RWPE1 (cell line): ENCODE results near the gene KIRREL3.

Experiments
- CTCF ChIA-PET: fragments of 350-600 bp; sonication (Branson Sonifier 250); formaldehyde crosslinking; extraction: SDS; loops from one replicate; lab custom pipeline; 2021; lab: Yijun Ruan, JAX
- POLR2A ChIA-PET: fragments of 400-600 bp; formaldehyde crosslinking; extraction: SDS; loops from one replicate; lab custom pipeline; 2020; ENCODE audit warnings: antibody characterized with exemption; ENCODE audit not compliant: low non-redundant PET; lab: Yijun Ruan, JAX
- DNase-seq: peaks from one replicate; pipeline ENCODE4 v3.0.0; 2012; ENCODE audit warnings: low spot score
- H3K27ac ChIP-seq: fragments of 450-650 bp; 2 replicates; pipeline ENCODE4 v1.5.1; 2017
- TF ChIP-seq, protein P1 (sequence below): fragments of 450-650 bp; conservative IDR thresholded peaks from 2 replicates; pipeline ENCODE4 v1.5.1; 2017; ENCODE audit warnings: low read depth, mild to moderate bottlenecking

The KIRREL3 gene

DNA sequence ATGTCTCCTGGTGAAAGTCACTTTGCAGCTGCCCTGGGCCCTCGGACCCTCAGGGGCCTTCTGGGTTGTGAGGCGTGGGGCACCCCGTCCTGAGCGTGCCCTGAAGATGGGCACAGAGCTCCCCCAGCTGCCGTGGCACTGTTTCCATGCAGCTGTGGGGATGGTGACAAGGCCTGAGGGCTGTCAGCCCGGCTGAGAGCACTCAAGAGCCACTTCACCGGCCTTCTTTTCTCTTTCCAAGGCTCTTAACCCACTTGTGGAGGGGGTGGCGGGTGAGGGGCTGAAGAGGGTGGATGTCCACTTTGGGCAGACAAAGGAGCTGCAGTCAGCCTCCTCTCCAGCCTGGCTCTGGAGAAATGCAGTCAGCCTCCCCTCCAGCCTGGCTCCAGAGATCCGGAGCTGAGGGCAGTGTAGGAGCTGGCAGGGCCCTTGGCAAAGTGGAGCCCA, 405.6 kb downstream of the KIRREL3 start:
- CTCF ChIA-PET = no interaction called here

DNA sequence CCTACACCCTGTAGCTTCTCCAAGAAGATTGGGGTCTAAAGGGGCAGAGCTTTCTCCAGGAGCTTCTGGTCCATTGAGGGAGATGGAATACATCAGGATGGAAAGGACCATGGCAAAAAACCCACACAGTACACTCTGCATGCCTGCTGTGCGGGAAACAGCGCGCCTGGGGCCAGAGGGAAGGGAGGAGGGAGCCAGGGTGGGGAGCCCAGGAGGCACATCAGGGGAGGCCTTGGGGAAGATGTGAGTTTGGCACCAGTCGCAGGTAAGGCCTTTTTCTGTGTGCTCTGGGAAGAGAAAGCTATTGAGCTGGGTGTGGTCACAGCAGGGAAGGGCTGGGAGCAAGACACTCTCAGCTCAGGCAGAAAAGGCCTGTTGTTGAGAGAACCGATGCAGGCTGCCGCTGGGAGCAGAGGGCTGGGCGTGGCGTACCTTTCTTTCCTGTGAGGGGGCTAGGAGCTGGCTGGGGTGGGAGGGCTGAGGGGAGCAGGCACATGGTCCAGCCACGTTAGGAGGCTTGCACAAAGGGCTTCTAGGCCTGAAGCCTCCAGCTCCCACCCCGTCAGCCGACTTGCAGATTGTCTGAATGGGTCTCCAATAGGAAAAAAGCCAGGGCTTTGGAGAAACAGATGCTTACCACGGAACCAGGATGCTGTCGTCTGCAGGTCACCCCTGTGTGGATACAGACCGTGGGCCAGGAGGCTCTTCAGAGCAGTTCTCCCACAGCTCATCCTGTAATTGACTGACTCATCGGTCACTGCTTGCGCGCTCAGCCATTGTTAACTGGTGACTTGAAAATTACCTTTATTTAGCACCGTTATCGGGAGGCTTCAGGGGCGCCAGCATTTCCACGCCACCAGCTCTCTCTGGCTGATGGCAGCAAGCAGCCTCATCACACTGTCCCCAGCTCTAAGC, 407.8 kb downstream of the KIRREL3 start:
- CTCF ChIA-PET = no interaction called here
- TF ChIP-seq, protein P1, sequence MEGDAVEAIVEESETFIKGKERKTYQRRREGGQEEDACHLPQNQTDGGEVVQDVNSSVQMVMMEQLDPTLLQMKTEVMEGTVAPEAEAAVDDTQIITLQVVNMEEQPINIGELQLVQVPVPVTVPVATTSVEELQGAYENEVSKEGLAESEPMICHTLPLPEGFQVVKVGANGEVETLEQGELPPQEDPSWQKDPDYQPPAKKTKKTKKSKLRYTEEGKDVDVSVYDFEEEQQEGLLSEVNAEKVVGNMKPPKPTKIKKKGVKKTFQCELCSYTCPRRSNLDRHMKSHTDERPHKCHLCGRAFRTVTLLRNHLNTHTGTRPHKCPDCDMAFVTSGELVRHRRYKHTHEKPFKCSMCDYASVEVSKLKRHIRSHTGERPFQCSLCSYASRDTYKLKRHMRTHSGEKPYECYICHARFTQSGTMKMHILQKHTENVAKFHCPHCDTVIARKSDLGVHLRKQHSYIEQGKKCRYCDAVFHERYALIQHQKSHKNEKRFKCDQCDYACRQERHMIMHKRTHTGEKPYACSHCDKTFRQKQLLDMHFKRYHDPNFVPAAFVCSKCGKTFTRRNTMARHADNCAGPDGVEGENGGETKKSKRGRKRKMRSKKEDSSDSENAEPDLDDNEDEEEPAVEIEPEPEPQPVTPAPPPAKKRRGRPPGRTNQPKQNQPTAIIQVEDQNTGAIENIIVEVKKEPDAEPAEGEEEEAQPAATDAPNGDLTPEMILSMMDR = no peak
- POLR2A ChIA-PET = no interaction called here
- no peak for DNase-seq
- H3K27ac ChIP-seq = no peak overlapping the region

More for the DNA sequence above, 405.6 kb downstream of the KIRREL3 start:
- DNase-seq = no peak
- H3K27ac ChIP-seq = no peak overlapping the region
- POLR2A ChIA-PET = interaction anchor here (0.6 kb wide), 2 partner anchors 248 to 1753 kb away, joined by 3 read pairs; no protein-coding TSS in a partner anchor
- TF ChIP-seq, protein P1 = no peak

DNA sequence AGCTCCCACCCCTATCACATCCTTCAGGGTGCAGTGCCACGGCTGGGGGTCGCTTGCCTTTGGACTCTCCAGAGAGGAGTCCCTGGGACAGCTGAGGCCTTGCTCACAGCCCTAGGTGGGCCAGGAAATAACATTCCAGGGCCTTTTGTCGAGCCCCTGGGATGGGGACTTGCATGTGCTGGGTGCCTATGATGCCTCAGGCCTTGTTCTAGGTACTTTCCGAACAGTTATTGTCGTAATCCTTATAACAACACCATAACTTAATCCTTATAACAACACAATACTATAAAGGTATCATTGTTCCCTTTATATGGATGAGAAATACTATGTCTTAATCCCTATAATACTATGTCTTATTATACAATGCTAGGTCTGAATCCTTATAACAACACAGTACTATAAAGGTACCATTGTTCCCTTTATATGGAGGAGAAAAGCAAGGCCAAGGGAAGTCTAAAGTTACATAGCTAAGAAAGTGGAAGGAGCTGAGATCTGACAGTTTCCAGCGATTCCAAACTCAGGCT, 408.5 kb downstream of the KIRREL3 start:
- CTCF ChIA-PET = no interaction called here
- no peak overlapping the region for H3K27ac ChIP-seq
- POLR2A ChIA-PET = interaction anchor here (0.5 kb wide), 1 partner anchor 97 kb away, joined by 5 read pairs; no protein-coding TSS in a partner anchor
- DNase-seq = no peak
- TF ChIP-seq, protein P1 = no peak

DNA sequence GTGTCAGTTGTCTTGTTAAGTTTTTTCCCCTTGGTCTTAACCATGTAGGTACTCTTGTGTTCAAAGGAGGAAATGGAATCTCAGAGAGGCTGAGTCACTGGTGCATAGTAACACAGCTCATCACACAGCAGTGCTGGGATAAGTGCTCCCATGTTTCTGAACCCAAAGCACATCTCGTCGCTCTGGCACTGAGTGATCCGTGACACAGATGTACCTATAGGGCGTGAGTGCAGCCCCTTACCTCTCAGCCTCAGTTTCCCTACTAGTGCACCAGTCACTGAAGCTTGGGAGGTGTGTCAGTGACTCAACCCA, 411.1 kb downstream of the KIRREL3 start:
- TF ChIP-seq, protein P1 = no peak
- DNase-seq = no peak
- H3K27ac ChIP-seq = no peak overlapping the region
- ChIA-PET POLR2A (no interaction called here), CTCF (no interaction called here)

DNA sequence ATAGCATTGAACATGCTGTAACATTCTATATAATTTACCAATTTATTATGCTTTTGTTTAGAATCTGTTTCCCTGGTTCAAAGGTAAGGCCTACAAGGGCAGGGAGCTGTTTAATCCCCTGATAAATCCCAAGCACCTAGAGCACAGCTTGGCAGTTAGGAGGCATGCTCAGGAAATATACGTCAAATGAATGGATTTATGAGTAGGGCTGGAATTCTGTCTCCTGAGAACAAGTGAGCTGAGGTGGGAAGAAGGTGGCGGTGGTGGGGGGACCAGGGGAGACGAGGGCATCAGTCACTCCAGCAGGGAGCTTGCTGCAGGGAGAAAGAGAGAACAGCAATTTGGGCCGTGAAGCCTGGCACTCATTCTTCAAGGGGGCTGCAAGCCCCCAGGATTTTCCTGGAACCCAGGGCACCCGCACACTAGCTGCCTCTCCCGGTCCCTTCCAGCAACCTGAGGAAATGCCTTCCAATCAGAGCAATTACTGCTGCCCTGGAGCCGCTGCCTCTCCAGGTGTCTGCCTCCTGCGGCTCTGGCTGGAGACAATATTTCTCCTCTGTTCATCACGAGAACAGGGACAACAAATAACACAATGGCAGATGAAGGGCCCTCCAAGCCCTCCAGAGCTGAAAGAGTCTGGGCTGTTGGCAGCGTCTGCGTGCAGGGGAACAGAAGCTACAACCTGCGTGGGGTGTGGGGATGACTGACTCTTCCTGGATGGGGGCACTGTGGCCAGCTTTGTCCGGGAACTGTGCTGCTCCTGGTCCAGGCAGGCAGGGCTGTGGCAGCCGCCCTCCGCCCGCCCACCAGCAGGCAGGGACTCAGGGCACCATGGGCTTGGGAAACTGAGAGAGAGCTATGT, 411.7 kb downstream of the KIRREL3 start:
- DNase-seq = no peak
- CTCF ChIA-PET = interaction anchor here (0.5 kb wide), 1 partner anchor 127 kb away, joined by 5 read pairs; no protein-coding TSS in a partner anchor
- TF ChIP-seq, protein P1 = no peak

DNA sequence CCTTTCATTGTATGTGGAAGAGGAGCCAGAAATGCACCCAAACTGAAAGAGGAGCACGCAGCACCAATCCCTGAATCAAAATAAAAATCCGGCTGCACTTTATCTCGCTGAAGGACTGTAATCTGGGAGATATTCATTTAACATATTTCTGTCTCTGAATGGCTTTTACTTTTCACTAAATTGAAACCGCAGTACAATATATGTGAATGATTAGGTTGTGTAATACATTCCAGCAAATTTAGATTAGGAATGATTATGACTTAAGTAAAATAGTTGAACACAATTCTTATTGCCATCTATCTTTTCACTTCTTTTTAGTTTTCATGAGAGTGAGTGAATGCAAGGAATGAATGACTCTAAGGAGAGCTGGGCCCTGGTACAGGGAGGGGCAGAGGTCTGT, 413.0 kb downstream of the KIRREL3 start:
- ChIA-PET CTCF (no interaction called here), POLR2A (no interaction called here)
- no peak for DNase-seq
- H3K27ac ChIP-seq = no peak overlapping the region
- TF ChIP-seq, protein P1 = no peak

More for the DNA sequence above, 411.7 kb downstream of the KIRREL3 start:
- no peak overlapping the region for H3K27ac ChIP-seq
- POLR2A ChIA-PET = interaction anchor here (0.6 kb wide), 1 partner anchor 10 kb away, joined by 3 read pairs; no protein-coding TSS in a partner anchor
